Smooth muscle cell (in vitro differentiated cells): Measurements from ENCODE around the gene ITK. TPM values are rescaled to one million over a fixed set of nuclear protein-coding genes. Genes with fewer than 3 reads are reported as not detected.

Source experiments
- DNase-seq: peaks from one replicate; lab custom pipeline; 2025; ENCODE audit not compliant: unreplicated experiment; lab: John Stamatoyannopoulos, UW
- H2AFZ ChIP-seq: fragments of 200-600 bp; sonication (generic); 2 replicates; pipeline ENCODE4 v1.6.0; 2016; ENCODE audit warnings: antibody characterized with exemption, low read depth, mild to moderate bottlenecking
- H3F3A ChIP-seq: fragments of 200-600 bp; sonication (generic); 2 replicates; pipeline ENCODE4 v1.6.0; 2017; ENCODE audit warnings: antibody characterized with exemption, low read depth
- H3K27ac ChIP-seq: fragments of 200-600 bp; sonication (generic); 2 replicates; pipeline ENCODE4 v1.5.1; 2016; ENCODE audit warnings: low read depth, mild to moderate bottlenecking
- H3K27me3 ChIP-seq: fragments of 200-600 bp; sonication (generic); 2 replicates; pipeline ENCODE4 v1.6.1; 2016; ENCODE audit warnings: low read depth, mild to moderate bottlenecking
- H3K36me3 ChIP-seq: fragments of 200-600 bp; sonication (generic); 2 replicates; pipeline ENCODE4 v1.5.1; 2016; ENCODE audit warnings: low read depth
- H3K4me1 ChIP-seq: fragments of 200-600 bp; sonication (generic); 2 replicates; pipeline ENCODE4 v1.5.1; 2016; ENCODE audit warnings: low read depth
- H3K4me2 ChIP-seq: fragments of 200-600 bp; sonication (generic); 2 replicates; pipeline ENCODE4 v1.6.0; 2016; ENCODE audit warnings: mild to moderate bottlenecking
- H3K4me3 ChIP-seq: fragments of 200-600 bp; sonication (generic); 2 replicates; pipeline ENCODE4 v1.5.1; 2016; ENCODE audit warnings: mild to moderate bottlenecking
- H3K79me2 ChIP-seq: fragments of 200-600 bp; sonication (generic); 2 replicates; pipeline ENCODE4 v1.6.0; 2016; ENCODE audit warnings: low read depth, mild to moderate bottlenecking
- H3K9ac ChIP-seq: fragments of 200-600 bp; sonication (generic); 2 replicates; pipeline ENCODE4 v1.6.0; 2016; ENCODE audit warnings: low read depth
- H3K9me3 ChIP-seq: fragments of 200-600 bp; sonication (generic); replicated peaks from 2 replicates; pipeline ENCODE4 v1.5.1; 2016; ENCODE audit warnings: low read depth
- H4K20me1 ChIP-seq: fragments of 200-600 bp; sonication (generic); 2 replicates; pipeline ENCODE4 v1.6.0; 2016; ENCODE audit warnings: low read depth
- CTCF ChIP-seq: fragments of 200-600 bp; sonication (generic); IDR thresholded peaks from 2 replicates; pipeline ENCODE4 v1.5.1; 2017; ENCODE audit warnings: borderline replicate concordance, mild to moderate bottlenecking, antibody characterized with exemption; ENCODE audit not compliant: insufficient read depth, poor library complexity, severe bottlenecking
- WGBS: methylation state at CpG from one replicate; pipeline ENCODE4 v1.1.7; 2016; ENCODE audit warnings: low lambda C conversion rate; 5-methylcytosine and 5-hydroxymethylcytosine counted together
- polyA plus RNA-seq: library from polyadenylated mRNA; unstranded; fragments of >200 nt; fragmentation: Nextera tagmentation; extraction: Ambion mirVana; gene quantifications from 2 replicates; pipeline ENCODE4 v1.2.1, GENCODE V29; 2016
- total RNA-seq: library from RNA; depleted of rRNA; stranded (reverse); fragments of >200 nt; gene quantifications from 2 replicates; pipeline ENCODE4 v1.2.3, GENCODE V29; 2014

Gene ITK
- total and polyA plus RNA-seq, 2 experiments from 2014 or later, result 0.97 to 1.8 TPM

GRCh38 chr5:157294407-157295091, 113.9 kb downstream of the ITK start:
- H3K79me2 ChIP-seq, result no peaks in the 10 kb centered on the region
- peaks cover 5% of the 10 kb centered on the region for H3F3A ChIP-seq
- 86% methylated on average over 7 of the region's 7 CpGs for WGBS
- no peak for DNase-seq
- H3K36me3 ChIP-seq, result no peaks in the 10 kb centered on the region
- H3K4me1 ChIP-seq, result peaks cover 5% of the 10 kb centered on the region
- H4K20me1 ChIP-seq, result no peaks in the 10 kb centered on the region
- H2AFZ ChIP-seq, result no peak overlapping the region
- H3K9ac ChIP-seq, result no peak overlapping the region
- no peak overlapping the region for H3K4me2 ChIP-seq
- TF ChIP-seq CTCF, result no peak
- H3K4me3 ChIP-seq, result no peak overlapping the region
- H3K27ac ChIP-seq, result no peak overlapping the region
- no peaks in the 10 kb centered on the region for H3K9me3 ChIP-seq
- H3K27me3 ChIP-seq, result no peaks in the 10 kb centered on the region

- no peaks in the 10 kb centered on the region for H3K79me2 ChIP-seq
- WGBS, result 90% methylated on average over 1 of the region's 1 CpG
- H2AFZ ChIP-seq, result no peak overlapping the region
- no peak overlapping the region for H3K4me2 ChIP-seq
- H3K27ac ChIP-seq, result no peak overlapping the region
- DNase-seq, result no peak
- H3F3A ChIP-seq, result peaks cover 4% of the 10 kb centered on the region
- H4K20me1 ChIP-seq, result no peaks in the 10 kb centered on the region
- H3K27me3 ChIP-seq, result no peaks in the 10 kb centered on the region
- no peaks in the 10 kb centered on the region for H3K36me3 ChIP-seq
- H3K4me1 ChIP-seq, result no peaks in the 10 kb centered on the region
- no peaks in the 10 kb centered on the region for H3K9me3 ChIP-seq
- no peak for TF ChIP-seq CTCF
- H3K4me3 ChIP-seq, result no peak overlapping the region
- H3K9ac ChIP-seq, result no peak overlapping the region
Measured at GRCh38 chr5:157295247-157295646, 114.6 kb downstream of the ITK start.

- no peak for TF ChIP-seq CTCF
- Histone ChIP-seq H3K4me1 (no peaks in the 10 kb centered on the region), H4K20me1 (no peaks in the 10 kb centered on the region), H3F3A (no peaks in the 10 kb centered on the region), H3K27ac (no peak overlapping the region), H3K9ac (no peak overlapping the region), H3K36me3 (no peaks in the 10 kb centered on the region), H3K27me3 (no peaks in the 10 kb centered on the region), H3K9me3 (no peaks in the 10 kb centered on the region), H3K4me3 (no peak overlapping the region), H3K4me2 (no peak overlapping the region), H2AFZ (no peak overlapping the region), H3K79me2 (no peaks in the 10 kb centered on the region)
- 96% methylated on average over 10 of the region's 10 CpGs for WGBS
- no peak for DNase-seq
Measured at GRCh38 chr5:157300564-157300963, 119.9 kb downstream of the ITK start.

- no peak overlapping the region for H3K9ac ChIP-seq
- no peak overlapping the region for H2AFZ ChIP-seq
Measured at GRCh38 chr5:157301066-157301465, 120.4 kb downstream of the ITK start.

More at GRCh38 chr5:157301066-157301465, 120.4 kb downstream of the ITK start:
- H3K27me3 ChIP-seq, result no peaks in the 10 kb centered on the region
- H4K20me1 ChIP-seq, result no peaks in the 10 kb centered on the region
- H3K9me3 ChIP-seq, result no peaks in the 10 kb centered on the region
- TF ChIP-seq CTCF, result no peak
- H3K79me2 ChIP-seq, result no peaks in the 10 kb centered on the region
- no peak overlapping the region for H3K27ac ChIP-seq
- no peak for DNase-seq
- no peak overlapping the region for H3K4me2 ChIP-seq
- no peaks in the 10 kb centered on the region for H3K36me3 ChIP-seq
- no peaks in the 10 kb centered on the region for H3K4me1 ChIP-seq
- H3K4me3 ChIP-seq, result no peak overlapping the region
- H3F3A ChIP-seq, result no peaks in the 10 kb centered on the region
